Smooth muscle cell (in vitro differentiated cells): ENCODE measurements around the gene MAGEB1. TPM values are rescaled to one million over a fixed set of nuclear protein-coding genes. Genes with fewer than 3 reads are reported as not detected.

Source experiments
- DNase-seq: peaks from one replicate; lab custom pipeline; 2025; ENCODE audit not compliant: unreplicated experiment; lab: John Stamatoyannopoulos, UW
- H2AFZ ChIP-seq: fragments of 200-600 bp; sonication (generic); 2 replicates; pipeline ENCODE4 v1.6.0; 2016; ENCODE audit warnings: antibody characterized with exemption, low read depth, mild to moderate bottlenecking
- H3F3A ChIP-seq: fragments of 200-600 bp; sonication (generic); 2 replicates; pipeline ENCODE4 v1.6.0; 2017; ENCODE audit warnings: antibody characterized with exemption, low read depth
- H3K27ac ChIP-seq: fragments of 200-600 bp; sonication (generic); 2 replicates; pipeline ENCODE4 v1.5.1; 2016; ENCODE audit warnings: low read depth, mild to moderate bottlenecking
- H3K27me3 ChIP-seq: fragments of 200-600 bp; sonication (generic); 2 replicates; pipeline ENCODE4 v1.6.1; 2016; ENCODE audit warnings: low read depth, mild to moderate bottlenecking
- H3K36me3 ChIP-seq: fragments of 200-600 bp; sonication (generic); 2 replicates; pipeline ENCODE4 v1.5.1; 2016; ENCODE audit warnings: low read depth
- H3K4me1 ChIP-seq: fragments of 200-600 bp; sonication (generic); 2 replicates; pipeline ENCODE4 v1.5.1; 2016; ENCODE audit warnings: low read depth
- H3K4me2 ChIP-seq: fragments of 200-600 bp; sonication (generic); 2 replicates; pipeline ENCODE4 v1.6.0; 2016; ENCODE audit warnings: mild to moderate bottlenecking
- H3K4me3 ChIP-seq: fragments of 200-600 bp; sonication (generic); 2 replicates; pipeline ENCODE4 v1.5.1; 2016; ENCODE audit warnings: mild to moderate bottlenecking
- H3K79me2 ChIP-seq: fragments of 200-600 bp; sonication (generic); 2 replicates; pipeline ENCODE4 v1.6.0; 2016; ENCODE audit warnings: low read depth, mild to moderate bottlenecking
- H3K9ac ChIP-seq: fragments of 200-600 bp; sonication (generic); 2 replicates; pipeline ENCODE4 v1.6.0; 2016; ENCODE audit warnings: low read depth
- H3K9me3 ChIP-seq: fragments of 200-600 bp; sonication (generic); replicated peaks from 2 replicates; pipeline ENCODE4 v1.5.1; 2016; ENCODE audit warnings: low read depth
- H4K20me1 ChIP-seq: fragments of 200-600 bp; sonication (generic); 2 replicates; pipeline ENCODE4 v1.6.0; 2016; ENCODE audit warnings: low read depth
- WGBS: methylation state at CpG from one replicate; pipeline ENCODE4 v1.1.7; 2016; ENCODE audit warnings: low lambda C conversion rate; 5-methylcytosine and 5-hydroxymethylcytosine counted together
- polyA plus RNA-seq: library from polyadenylated mRNA; unstranded; fragments of >200 nt; fragmentation: Nextera tagmentation; extraction: Ambion mirVana; gene quantifications from 2 replicates; pipeline ENCODE4 v1.2.1, GENCODE V29; 2016
- total RNA-seq: library from RNA; depleted of rRNA; stranded (reverse); fragments of >200 nt; gene quantifications from 2 replicates; pipeline ENCODE4 v1.2.3, GENCODE V29; 2014
- TF ChIP-seq, protein P1 (sequence below): fragments of 200-600 bp; sonication (generic); IDR thresholded peaks from 2 replicates; pipeline ENCODE4 v1.5.1; 2017; ENCODE audit warnings: borderline replicate concordance, mild to moderate bottlenecking, antibody characterized with exemption; ENCODE audit not compliant: insufficient read depth, poor library complexity, severe bottlenecking

The MAGEB1 gene
- total and polyA plus RNA-seq, 2 experiments from 2014 or later = not detected

DNA sequence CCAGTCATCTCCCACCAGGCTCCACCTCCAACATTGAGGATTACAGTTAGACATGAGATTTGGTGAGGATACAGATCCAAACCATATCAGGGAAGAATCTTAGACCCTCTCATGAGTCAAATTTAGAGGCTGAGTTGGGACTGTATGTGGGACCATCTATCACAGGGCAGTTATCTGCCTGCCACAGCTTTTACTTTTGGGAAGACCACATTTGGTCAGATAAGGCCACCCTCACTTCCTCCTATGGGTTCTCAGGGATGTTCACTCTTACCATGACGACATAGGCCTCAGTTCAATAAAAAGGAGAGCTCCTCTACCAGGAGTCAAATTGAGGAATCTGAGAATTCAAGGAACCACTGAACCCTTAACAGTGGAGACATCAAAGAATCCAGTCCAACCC is 29.5 kb upstream of the MAGEB1 start:
- no peaks in the 10 kb centered on the region for H3K4me1 ChIP-seq
- no peak overlapping the region for H3K27ac ChIP-seq
- 50% methylated on average over 1 of the region's 1 CpG for WGBS
- H3K36me3 ChIP-seq = no peaks in the 10 kb centered on the region
- no peak for DNase-seq
- H3F3A ChIP-seq = no peaks in the 10 kb centered on the region
- TF ChIP-seq, protein P1, sequence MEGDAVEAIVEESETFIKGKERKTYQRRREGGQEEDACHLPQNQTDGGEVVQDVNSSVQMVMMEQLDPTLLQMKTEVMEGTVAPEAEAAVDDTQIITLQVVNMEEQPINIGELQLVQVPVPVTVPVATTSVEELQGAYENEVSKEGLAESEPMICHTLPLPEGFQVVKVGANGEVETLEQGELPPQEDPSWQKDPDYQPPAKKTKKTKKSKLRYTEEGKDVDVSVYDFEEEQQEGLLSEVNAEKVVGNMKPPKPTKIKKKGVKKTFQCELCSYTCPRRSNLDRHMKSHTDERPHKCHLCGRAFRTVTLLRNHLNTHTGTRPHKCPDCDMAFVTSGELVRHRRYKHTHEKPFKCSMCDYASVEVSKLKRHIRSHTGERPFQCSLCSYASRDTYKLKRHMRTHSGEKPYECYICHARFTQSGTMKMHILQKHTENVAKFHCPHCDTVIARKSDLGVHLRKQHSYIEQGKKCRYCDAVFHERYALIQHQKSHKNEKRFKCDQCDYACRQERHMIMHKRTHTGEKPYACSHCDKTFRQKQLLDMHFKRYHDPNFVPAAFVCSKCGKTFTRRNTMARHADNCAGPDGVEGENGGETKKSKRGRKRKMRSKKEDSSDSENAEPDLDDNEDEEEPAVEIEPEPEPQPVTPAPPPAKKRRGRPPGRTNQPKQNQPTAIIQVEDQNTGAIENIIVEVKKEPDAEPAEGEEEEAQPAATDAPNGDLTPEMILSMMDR = no peak
- H3K9ac ChIP-seq = no peak overlapping the region
- no peak overlapping the region for H3K4me3 ChIP-seq
- H3K9me3 ChIP-seq = no peaks in the 10 kb centered on the region
- H4K20me1 ChIP-seq = no peaks in the 10 kb centered on the region
- no peaks in the 10 kb centered on the region for H3K79me2 ChIP-seq
- no peak overlapping the region for H2AFZ ChIP-seq
- no peaks in the 10 kb centered on the region for H3K27me3 ChIP-seq
- no peak overlapping the region for H3K4me2 ChIP-seq

- no peaks in the 10 kb centered on the region for H3K36me3 ChIP-seq
- no peak overlapping the region for H3K9ac ChIP-seq
- H3K27me3 ChIP-seq = no peaks in the 10 kb centered on the region
- H3K79me2 ChIP-seq = no peaks in the 10 kb centered on the region
- H2AFZ ChIP-seq = no peak overlapping the region
- DNase-seq = no peak
- no peaks in the 10 kb centered on the region for H4K20me1 ChIP-seq
- 69% methylated on average over 4 of the region's 4 CpGs for WGBS
- no peak overlapping the region for H3K4me2 ChIP-seq
- no peak overlapping the region for H3K4me3 ChIP-seq
- H3K4me1 ChIP-seq = no peaks in the 10 kb centered on the region
- H3K9me3 ChIP-seq = no peaks in the 10 kb centered on the region
- H3K27ac ChIP-seq = no peak overlapping the region
- TF ChIP-seq, protein P1 = no peak
- H3F3A ChIP-seq = no peaks in the 10 kb centered on the region
Observed at GRCh38 chrX:30219372-30219771, 27.6 kb upstream of the MAGEB1 start.

DNA sequence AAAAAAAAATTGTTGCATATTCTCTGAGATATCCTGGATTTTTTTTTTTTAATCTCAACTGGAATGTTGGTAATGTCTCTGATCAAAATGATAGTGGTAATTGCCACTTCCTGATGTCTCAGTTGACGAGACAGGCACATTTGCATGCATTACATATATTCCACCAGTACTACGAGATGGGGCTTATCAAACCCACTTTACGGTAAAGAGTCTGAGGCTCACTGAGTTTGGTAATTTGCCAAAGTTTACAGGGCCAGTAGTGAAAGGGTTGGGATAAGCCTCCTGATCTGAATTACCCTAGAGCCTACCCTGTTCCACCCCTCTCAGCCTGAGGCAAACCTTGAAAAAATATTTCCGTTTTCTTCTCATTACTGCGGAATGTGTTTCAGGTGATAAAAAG is 26.3 kb upstream of the MAGEB1 start:
- no peaks in the 10 kb centered on the region for H3F3A ChIP-seq
- no peak overlapping the region for H3K27ac ChIP-seq
- no peaks in the 10 kb centered on the region for H3K4me1 ChIP-seq
- no peak overlapping the region for H3K4me2 ChIP-seq
- H2AFZ ChIP-seq = no peak overlapping the region
- no peaks in the 10 kb centered on the region for H3K9me3 ChIP-seq
- TF ChIP-seq, protein P1 = no peak
- no peak overlapping the region for H3K9ac ChIP-seq
- no peaks in the 10 kb centered on the region for H3K27me3 ChIP-seq
- 60% methylated on average over 5 of the region's 5 CpGs for WGBS
- no peaks in the 10 kb centered on the region for H3K79me2 ChIP-seq
- H3K36me3 ChIP-seq = no peaks in the 10 kb centered on the region
- no peaks in the 10 kb centered on the region for H4K20me1 ChIP-seq
- H3K4me3 ChIP-seq = no peak overlapping the region
- no peak for DNase-seq

DNA sequence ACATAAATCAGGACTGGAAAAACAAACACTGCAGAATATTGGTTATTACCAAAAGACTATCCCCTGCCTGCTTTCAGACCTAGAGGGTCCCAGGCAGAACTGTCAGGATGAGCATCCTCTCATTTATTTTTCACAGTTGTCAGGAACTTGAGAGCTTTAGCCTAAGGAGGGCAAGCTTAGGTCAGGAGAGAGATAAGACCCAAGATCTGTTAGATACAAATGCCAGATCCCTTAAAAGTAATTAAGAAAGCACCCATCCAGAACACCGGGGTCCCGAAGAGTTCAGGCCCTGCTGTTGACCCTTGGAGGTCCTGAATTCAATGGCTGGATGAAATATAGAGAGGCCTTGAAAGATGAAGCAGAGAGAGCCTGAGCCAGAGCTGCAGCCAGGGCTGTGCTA is 22.4 kb upstream of the MAGEB1 start:
- H3K9me3 ChIP-seq = no peaks in the 10 kb centered on the region
- H3K4me1 ChIP-seq = no peaks in the 10 kb centered on the region
- H4K20me1 ChIP-seq = no peaks in the 10 kb centered on the region
- WGBS = 38% methylated on average over 2 of the region's 2 CpGs
- no peaks in the 10 kb centered on the region for H3K27me3 ChIP-seq
- H3K4me3 ChIP-seq = no peak overlapping the region
- DNase-seq = no peak
- no peaks in the 10 kb centered on the region for H3F3A ChIP-seq
- H2AFZ ChIP-seq = no peak overlapping the region
- no peaks in the 10 kb centered on the region for H3K36me3 ChIP-seq
- no peak overlapping the region for H3K9ac ChIP-seq
- no peak overlapping the region for H3K27ac ChIP-seq
- no peak overlapping the region for H3K4me2 ChIP-seq
- no peaks in the 10 kb centered on the region for H3K79me2 ChIP-seq
- TF ChIP-seq, protein P1 = no peak
